ENCODE results near the gene ASTN2. TPM values are rescaled to one million over a fixed set of nuclear protein-coding genes. Genes with fewer than 3 reads are reported as not detected.

The ASTN2 gene
- total and polyA plus RNA-seq, 7 donors, result 0.60 to 7.5 (median 2.2) TPM

- H3K4me1 ChIP-seq, result no peaks in the 10 kb centered on the region
- H3K27ac ChIP-seq, result no peak overlapping the region
- no peaks in the 10 kb centered on the region for H3K9me3 ChIP-seq
- H3K4me3 ChIP-seq, result no peak overlapping the region
- H3K27me3 ChIP-seq, result no peaks in the 10 kb centered on the region
- intact Hi-C loops (cut with DNase I), result no loop called here
- no peaks in the 10 kb centered on the region for H3K36me3 ChIP-seq
- whole genome bisulfite sequencing, 2 donors, result 78 to 86% methylated on average over 1 of the region's 1 CpG
- TF ChIP-seq POLR2AphosphoS5 (IDR thresholded peaks at IDR 0.05) (no peak), EP300 (IDR thresholded peaks at IDR 0.05) (no peak), CTCF (IDR thresholded peaks at IDR 0.05) (no peak), POLR2A (IDR thresholded peaks at IDR 0.05) (no peak)
- no peak for DNase-seq
Observed at GRCh38 chr9:117354244-117354847, 60.5 kb downstream of the ASTN2 start.

GRCh38 chr9:117344892-117345660 is 69.8 kb downstream of the ASTN2 start:
- 28 to 32% methylated on average over 4 of the region's 4 CpGs for WGBS, 2 donors

GRCh38 chr9:117343427-117343826 is 71.4 kb downstream of the ASTN2 start:
- H3K4me1 ChIP-seq, result no peaks in the 10 kb centered on the region
- H3K36me3 ChIP-seq, result no peaks in the 10 kb centered on the region
- H3K27ac ChIP-seq, result no peak overlapping the region
- no peak for DNase-seq
- WGBS, 2 donors, result 21 to 38% methylated on average over 1 of the region's 1 CpG
- H3K4me3 ChIP-seq, result no peak overlapping the region
- no peak for TF ChIP-seq POLR2A (IDR thresholded peaks at IDR 0.05)
- TF ChIP-seq POLR2AphosphoS5 (IDR thresholded peaks at IDR 0.05), result no peak
- TF ChIP-seq CTCF (IDR thresholded peaks at IDR 0.05), result no peak
- no peak for TF ChIP-seq EP300 (IDR thresholded peaks at IDR 0.05)
- H3K9me3 ChIP-seq, result no peaks in the 10 kb centered on the region
- intact Hi-C loops (cut with DNase I), result no loop called here
- H3K27me3 ChIP-seq, result no peaks in the 10 kb centered on the region

More at GRCh38 chr9:117344892-117345660, 69.8 kb downstream of the ASTN2 start:
- no peak overlapping the region for H3K27ac ChIP-seq
- no peaks in the 10 kb centered on the region for H3K27me3 ChIP-seq
- no peaks in the 10 kb centered on the region for H3K4me1 ChIP-seq
- H3K36me3 ChIP-seq, result no peaks in the 10 kb centered on the region
- H3K4me3 ChIP-seq, result no peak overlapping the region
- TF ChIP-seq EP300 (IDR thresholded peaks at IDR 0.05) (no peak), POLR2A (IDR thresholded peaks at IDR 0.05) (no peak), POLR2AphosphoS5 (IDR thresholded peaks at IDR 0.05) (no peak), CTCF (IDR thresholded peaks at IDR 0.05) (no peak)
- DNase-seq, result no peak
- intact Hi-C loops (cut with DNase I), result no loop called here
- no peaks in the 10 kb centered on the region for H3K9me3 ChIP-seq

- H3K36me3 ChIP-seq, result no peaks in the 10 kb centered on the region
- H3K4me3 ChIP-seq, result no peak overlapping the region
- H3K27me3 ChIP-seq, result no peaks in the 10 kb centered on the region
- H3K4me1 ChIP-seq, result no peaks in the 10 kb centered on the region
- TF ChIP-seq CTCF (IDR thresholded peaks at IDR 0.05) (no peak), POLR2AphosphoS5 (IDR thresholded peaks at IDR 0.05) (no peak), POLR2A (IDR thresholded peaks at IDR 0.05) (no peak), EP300 (IDR thresholded peaks at IDR 0.05) (no peak)
- 44 to 53% methylated on average over 2 of the region's 2 CpGs for WGBS, 2 donors
- H3K27ac ChIP-seq, result no peak overlapping the region
- no peak for DNase-seq
- H3K9me3 ChIP-seq, result no peaks in the 10 kb centered on the region
- intact Hi-C loops (cut with DNase I), result no loop called here
Observed at GRCh38 chr9:117341151-117341550, 73.7 kb downstream of the ASTN2 start.

Data from sigmoid colon (tissue), 7 donors.